OCI-LY3 (cell line): Measurements from ENCODE around the gene UGT1A1.
"Not testable (repeated sequence)": the region's sequence is repeated elsewhere in the genome, so short reads cannot be mapped to it uniquely, and the experiment has no call there.

Experiments used
- H2AFZ ChIP-seq: fragments of 200-600, 300-600 bp; shearing (Covaris generic); 2 replicates; pipeline ENCODE4 v1.6.0; 2014; ENCODE audit warnings: antibody characterized with exemption, low read depth, low read length
- H3K27ac ChIP-seq: fragments of 200-600, 300-600 bp; sonication (generic); 2 replicates; pipeline ENCODE4 v1.5.1; 2014; ENCODE audit warnings: mild to moderate bottlenecking, low read length, moderate library complexity, mixed read lengths
- H3K27me3 ChIP-seq: fragments of 200-600, 300-600 bp; sonication (generic); 2 replicates; pipeline ENCODE4 v1.6.1; 2014; ENCODE audit warnings: low read depth, low read length, mixed read lengths
- H3K36me3 ChIP-seq: fragments of 200-600, 300-600 bp; sonication (generic); replicated peaks from 2 replicates; pipeline ENCODE3; 2014; ENCODE audit warnings: low read depth, low read length, mixed read lengths
- H3K4me1 ChIP-seq: fragments of 300-600, 200-600 bp; sonication (generic); 2 replicates; pipeline ENCODE4 v1.6.1; 2014; ENCODE audit warnings: low read length, mixed read lengths
- H3K4me2 ChIP-seq: fragments of 200-600, 300-600 bp; sonication (generic); 2 replicates; pipeline ENCODE4 v1.6.1; 2014; ENCODE audit warnings: low read length, mixed read lengths
- H3K4me3 ChIP-seq: fragments of 300-600, 200-600 bp; sonication (generic); 2 replicates; pipeline ENCODE4 v1.5.1; 2014; ENCODE audit warnings: antibody characterized with exemption, mild to moderate bottlenecking, low read length, moderate library complexity
- H3K79me2 ChIP-seq: fragments of 300-600, 200-600 bp; shearing (Covaris generic); 2 replicates; pipeline ENCODE4 v1.6.1; 2014; ENCODE audit warnings: mild to moderate bottlenecking, low read length, mixed read lengths
- H3K9ac ChIP-seq: fragments of 300-600, 200-600 bp; shearing (Covaris generic); 2 replicates; pipeline ENCODE4 v1.6.0; 2014; ENCODE audit warnings: mild to moderate bottlenecking, low read length, moderate library complexity
- H3K9me3 ChIP-seq: fragments of 200-600, 300-600 bp; shearing (Covaris generic); 2 replicates; pipeline ENCODE4 v1.6.1; 2014; ENCODE audit warnings: low read length, mixed read lengths; ENCODE audit not compliant: insufficient read depth
- H4K20me1 ChIP-seq: fragments of 200-600, 300-600 bp; sonication (generic); 2 replicates; pipeline ENCODE4 v1.6.1; 2016; ENCODE audit warnings: low read length, mixed read lengths; ENCODE audit not compliant: insufficient read depth
- EZH2phosphoT487 ChIP-seq: fragments of 200-600 bp; shearing (Covaris generic); IDR thresholded peaks from 2 replicates; pipeline ENCODE4 v1.6.1; 2018; ENCODE audit warnings: antibody characterized with exemption, mixed run types, low read depth
- TF ChIP-seq, protein P1 (sequence below): fragments of 200-600, 300-600 bp; sonication (generic); IDR thresholded peaks from 2 replicates; pipeline ENCODE4 v1.5.1; 2014; ENCODE audit warnings: antibody characterized with exemption, low read length, low read depth

The UGT1A1 gene

DNA sequence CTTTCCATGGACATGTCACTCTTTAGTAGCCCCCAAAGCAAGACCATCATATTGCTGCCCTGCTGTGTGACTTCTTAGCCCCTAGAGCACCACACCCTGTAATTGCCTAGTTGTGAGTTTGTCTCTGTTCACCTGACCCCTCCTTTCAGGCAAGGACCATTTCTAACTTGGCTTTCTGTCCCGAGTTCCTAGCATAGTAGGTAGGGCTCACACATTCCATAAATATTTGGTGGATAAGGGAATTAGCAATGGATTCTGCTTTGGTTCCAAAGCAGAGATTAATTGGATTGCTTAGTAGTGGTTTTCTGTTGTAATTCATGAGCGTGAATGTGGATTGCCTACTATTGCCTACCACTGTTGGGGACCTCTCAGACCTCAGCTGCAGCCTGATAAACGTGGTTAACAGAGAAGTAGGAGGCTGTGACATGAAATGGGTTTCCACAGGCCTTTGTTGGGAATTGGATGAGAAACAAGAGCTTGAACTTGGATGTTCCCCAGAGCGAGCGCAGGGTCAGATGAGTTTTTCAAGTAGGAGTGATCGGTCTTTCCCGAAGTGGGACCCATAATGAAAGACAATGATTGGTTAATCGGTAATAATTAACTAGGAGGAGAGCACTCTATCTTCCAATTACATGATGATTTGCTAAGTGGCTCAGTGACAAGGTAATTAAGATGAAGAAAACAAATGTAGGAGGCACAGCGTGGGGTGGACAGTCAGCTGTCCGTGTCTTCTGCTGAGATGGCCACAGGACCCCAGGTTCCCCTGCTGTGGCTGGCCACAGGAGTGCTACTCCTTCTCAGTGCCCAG, 13.4 kb upstream of the UGT1A1 start:
- no peaks in the 10 kb centered on the region for H3K4me1 ChIP-seq
- no peak overlapping the region for H3K4me2 ChIP-seq
- H3K27me3 ChIP-seq, result no peaks in the 10 kb centered on the region
- H3K4me3 ChIP-seq, result no peak overlapping the region
- no peaks in the 10 kb centered on the region for H3K9me3 ChIP-seq
- H3K79me2 ChIP-seq, result no peaks in the 10 kb centered on the region
- H3K27ac ChIP-seq, result no peak overlapping the region
- no peaks in the 10 kb centered on the region for H4K20me1 ChIP-seq
- H3K36me3 ChIP-seq, result no peaks in the 10 kb centered on the region
- TF ChIP-seq, protein P1, sequence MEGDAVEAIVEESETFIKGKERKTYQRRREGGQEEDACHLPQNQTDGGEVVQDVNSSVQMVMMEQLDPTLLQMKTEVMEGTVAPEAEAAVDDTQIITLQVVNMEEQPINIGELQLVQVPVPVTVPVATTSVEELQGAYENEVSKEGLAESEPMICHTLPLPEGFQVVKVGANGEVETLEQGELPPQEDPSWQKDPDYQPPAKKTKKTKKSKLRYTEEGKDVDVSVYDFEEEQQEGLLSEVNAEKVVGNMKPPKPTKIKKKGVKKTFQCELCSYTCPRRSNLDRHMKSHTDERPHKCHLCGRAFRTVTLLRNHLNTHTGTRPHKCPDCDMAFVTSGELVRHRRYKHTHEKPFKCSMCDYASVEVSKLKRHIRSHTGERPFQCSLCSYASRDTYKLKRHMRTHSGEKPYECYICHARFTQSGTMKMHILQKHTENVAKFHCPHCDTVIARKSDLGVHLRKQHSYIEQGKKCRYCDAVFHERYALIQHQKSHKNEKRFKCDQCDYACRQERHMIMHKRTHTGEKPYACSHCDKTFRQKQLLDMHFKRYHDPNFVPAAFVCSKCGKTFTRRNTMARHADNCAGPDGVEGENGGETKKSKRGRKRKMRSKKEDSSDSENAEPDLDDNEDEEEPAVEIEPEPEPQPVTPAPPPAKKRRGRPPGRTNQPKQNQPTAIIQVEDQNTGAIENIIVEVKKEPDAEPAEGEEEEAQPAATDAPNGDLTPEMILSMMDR, result no peak
- TF ChIP-seq EZH2phosphoT487, result no peak
- no peak overlapping the region for H3K9ac ChIP-seq
- H2AFZ ChIP-seq, result no peak overlapping the region

DNA sequence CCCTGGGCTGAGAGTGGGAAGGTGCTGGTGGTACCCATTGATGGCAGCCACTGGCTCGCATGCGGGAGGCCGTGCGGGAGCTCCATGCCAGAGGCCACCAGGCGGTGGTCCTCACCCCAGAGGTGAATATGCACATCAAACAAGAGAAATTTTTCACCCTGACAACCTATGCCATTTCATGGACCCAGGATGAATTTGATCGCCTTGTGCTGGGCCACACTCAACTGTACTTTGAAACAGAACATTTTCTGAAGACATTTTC, 12.9 kb upstream of the UGT1A1 start:
- Histone ChIP-seq H3K9me3 (no peaks in the 10 kb centered on the region), H3K9ac (no peak overlapping the region), H4K20me1 (no peaks in the 10 kb centered on the region), H3K79me2 (no peaks in the 10 kb centered on the region), H3K27me3 (no peaks in the 10 kb centered on the region), H3K36me3 (no peaks in the 10 kb centered on the region), H3K27ac (no peak overlapping the region), H3K4me3 (no peak overlapping the region), H3K4me2 (no peak overlapping the region), H2AFZ (no peak overlapping the region), H3K4me1 (no peaks in the 10 kb centered on the region)
- TF ChIP-seq, protein P1, result no peak
- TF ChIP-seq EZH2phosphoT487, result no peak

DNA sequence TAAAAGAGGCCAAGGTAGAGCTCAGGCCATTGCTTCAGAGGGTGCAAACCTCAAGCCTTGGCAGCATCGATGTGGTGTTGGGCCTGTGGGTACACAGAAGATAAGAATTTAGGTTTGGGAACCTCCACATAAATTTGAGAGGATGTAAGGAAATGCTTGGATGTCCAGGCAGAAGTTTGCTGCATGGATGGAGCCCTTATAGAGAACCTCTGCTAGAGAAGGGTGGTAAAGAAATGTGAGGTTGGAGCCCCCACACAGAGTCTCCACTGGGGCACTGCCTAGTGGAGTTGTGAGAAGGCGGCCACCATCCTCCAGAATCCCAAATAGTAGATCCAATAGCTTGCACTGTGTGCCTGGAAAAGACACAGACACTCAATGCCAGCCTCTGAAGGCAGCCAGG, 9.4 kb upstream of the UGT1A1 start:
- not testable (repeated sequence) for H3K4me2 ChIP-seq, H3K4me3 ChIP-seq, H3K79me2 ChIP-seq, H3K4me1 ChIP-seq, H3K36me3 ChIP-seq, H2AFZ ChIP-seq, H3K9ac ChIP-seq, H4K20me1 ChIP-seq, H3K9me3 ChIP-seq, H3K27me3 ChIP-seq, H3K27ac ChIP-seq

DNA sequence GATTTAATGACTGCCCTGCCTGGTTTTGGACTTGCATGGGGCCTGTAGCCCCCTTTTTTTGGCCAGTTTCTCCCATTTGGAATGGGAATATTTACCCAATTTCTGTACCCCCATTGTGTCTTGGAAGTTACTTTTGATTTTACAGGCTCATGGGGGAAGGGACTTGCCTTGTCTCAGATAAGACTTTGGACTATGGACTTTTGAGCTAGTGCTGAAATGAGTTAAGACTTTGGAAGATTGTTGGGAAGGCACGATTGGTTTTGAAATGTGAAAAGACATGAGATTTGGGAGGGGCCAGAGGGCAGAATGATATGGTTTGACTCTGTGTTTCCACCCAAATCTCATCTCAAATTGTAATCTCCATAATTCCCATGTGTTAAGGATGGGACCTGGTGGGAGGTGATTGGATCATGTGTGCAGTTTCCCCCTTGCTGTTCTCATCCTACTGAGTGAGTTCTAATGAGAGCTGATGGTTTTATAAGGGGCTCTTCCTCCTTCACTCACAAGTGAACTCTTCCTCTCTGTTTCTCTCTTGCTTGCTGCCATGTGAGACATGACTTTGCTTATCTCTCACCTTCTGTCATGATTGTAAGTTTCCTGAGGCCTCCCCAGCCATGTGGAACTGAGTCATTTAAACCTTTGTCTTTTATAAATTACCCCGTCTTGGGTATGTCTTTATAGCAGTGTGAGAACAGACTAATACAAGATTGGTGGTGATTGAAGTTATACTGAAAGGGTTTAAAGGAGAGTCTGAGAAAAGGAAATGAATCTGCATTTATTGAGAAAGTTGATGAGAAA, 8.7 kb upstream of the UGT1A1 start:
- not testable (repeated sequence) for H3K4me1 ChIP-seq, H3K27ac ChIP-seq, H3K9ac ChIP-seq, H3K27me3 ChIP-seq, H2AFZ ChIP-seq, H4K20me1 ChIP-seq, H3K9me3 ChIP-seq, H3K4me3 ChIP-seq, H3K4me2 ChIP-seq, H3K79me2 ChIP-seq, H3K36me3 ChIP-seq

DNA sequence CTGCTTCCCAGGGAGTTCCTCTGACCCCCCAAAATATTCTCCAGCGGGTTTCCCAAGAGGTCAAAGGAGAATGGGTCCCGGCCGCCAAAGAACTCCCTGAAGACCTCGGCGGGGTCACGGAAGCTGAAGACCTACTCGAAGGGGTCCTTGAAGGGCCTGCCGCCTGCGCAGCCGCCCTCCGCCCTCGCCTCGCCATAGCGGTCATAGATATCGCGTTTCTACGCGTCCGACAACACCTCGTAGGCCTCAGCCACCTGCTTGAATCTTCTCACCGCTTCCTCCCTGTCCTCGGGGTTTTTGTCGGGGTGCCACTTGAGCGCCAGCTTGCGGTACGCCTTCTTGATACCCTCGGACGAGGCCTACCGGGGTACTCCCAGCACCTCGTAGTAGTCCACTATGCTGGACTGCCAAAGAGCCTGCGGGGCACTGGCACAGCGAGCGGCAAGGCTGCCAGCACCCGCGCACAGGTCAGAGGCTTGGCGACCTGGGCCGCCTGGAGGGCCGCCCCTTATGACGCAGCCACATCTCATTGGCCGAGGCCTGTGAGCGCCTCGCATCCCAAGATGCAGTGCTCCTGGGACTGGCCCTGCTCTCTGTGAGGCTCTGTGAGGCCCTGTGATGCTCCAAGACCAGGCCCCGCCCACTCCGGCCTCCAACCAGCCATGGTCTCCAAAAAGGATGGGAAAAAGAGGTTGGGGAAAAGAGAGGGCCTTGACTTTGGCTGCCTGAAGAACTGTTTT, 5.0 kb upstream of the UGT1A1 start:
- no peaks in the 10 kb centered on the region for H3K9me3 ChIP-seq

More for the DNA sequence above, 5.0 kb upstream of the UGT1A1 start:
- no peak overlapping the region for H3K4me2 ChIP-seq
- no peak overlapping the region for H3K9ac ChIP-seq
- H3K79me2 ChIP-seq, result no peaks in the 10 kb centered on the region
- no peaks in the 10 kb centered on the region for H3K36me3 ChIP-seq
- H3K4me3 ChIP-seq, result no peak overlapping the region
- no peaks in the 10 kb centered on the region for H3K27me3 ChIP-seq
- H2AFZ ChIP-seq, result no peak overlapping the region
- TF ChIP-seq, protein P1, result no peak
- TF ChIP-seq EZH2phosphoT487, result no peak
- H3K27ac ChIP-seq, result no peak overlapping the region
- H3K4me1 ChIP-seq, result no peaks in the 10 kb centered on the region
- H4K20me1 ChIP-seq, result no peaks in the 10 kb centered on the region
